WTC11 (cell line): ENCODE data around the gene OTOGL. TPM values are rescaled to one million over a fixed set of nuclear protein-coding genes. Genes with fewer than 3 reads are reported as not detected.

ENCODE experiments used
- ATAC-seq: fragments of 200-7000 bp; cut with Tn5 transposase; 2 replicates; pipeline ENCODE4 v1.10.0; 2021; ENCODE audit warnings: mild to moderate bottlenecking, moderate library complexity
- CTCF ChIA-PET: fragments of 300-600 bp; sonication (Branson Sonifier 250); formaldehyde crosslinking; loops from one replicate; lab custom pipeline; 2021; ENCODE audit warnings: antibody characterized with exemption; lab: Charles Lee
- POLR2A ChIA-PET: fragments of 350-600 bp; sonication (Branson Sonifier 250); formaldehyde crosslinking; loops from one replicate; lab custom pipeline; 2021; ENCODE audit warnings: antibody characterized with exemption; lab: Charles Lee
- DNase-seq: peaks from one replicate; pipeline ENCODE4 v3.0.0; 2021; ENCODE audit warnings: low spot score
- H3K27ac Mint-ChIP-seq: 2 replicates; pipeline ENCODE4 v1.8.0; 2021; ENCODE audit warnings: mixed read lengths
- H3K27me3 Mint-ChIP-seq: 2 replicates; pipeline ENCODE4 v1.8.0; 2021; ENCODE audit warnings: low read depth, mild to moderate bottlenecking, moderate library complexity, mixed read lengths
- H3K36me3 Mint-ChIP-seq: 2 replicates; pipeline ENCODE4 v1.8.0; 2021; ENCODE audit warnings: mixed read lengths
- H3K4me1 Mint-ChIP-seq: 2 replicates; pipeline ENCODE4 v1.8.0; 2022; ENCODE audit warnings: mixed read lengths
- H3K4me3 Mint-ChIP-seq: 2 replicates; pipeline ENCODE4 v1.8.0; 2021; ENCODE audit warnings: mild to moderate bottlenecking, moderate library complexity, mixed read lengths
- H3K9me3 Mint-ChIP-seq: 2 replicates; pipeline ENCODE4 v1.8.0; 2021; ENCODE audit warnings: mixed read lengths
- AR ChIP-seq: fragments of 250-450 bp; sonication (Bioruptor Pico); IDR thresholded peaks from 2 replicates; pipeline ENCODE4 v1.9.0; 2021; ENCODE audit warnings: mild to moderate bottlenecking
- ARID4B ChIP-seq: sonication (generic); formaldehyde crosslinking; IDR thresholded peaks from 2 replicates; pipeline ENCODE4 v1.8.0; 2023; ENCODE audit warnings: missing genetic modification reagents, mild to moderate bottlenecking, borderline replicate concordance
- ATF3 ChIP-seq: sonication (generic); formaldehyde crosslinking; conservative IDR thresholded peaks from 2 replicates; pipeline ENCODE4 v1.8.1; 2022; ENCODE audit warnings: mild to moderate bottlenecking, missing genetic modification reagents
- CBFB ChIP-seq: sonication (generic); formaldehyde crosslinking; IDR thresholded peaks from 2 replicates; pipeline ENCODE4 v1.8.1; 2022; ENCODE audit warnings: mild to moderate bottlenecking, low read depth, missing genetic modification reagents
- E2F1 ChIP-seq: sonication (generic); formaldehyde crosslinking; IDR thresholded peaks from 2 replicates; pipeline ENCODE4 v1.8.0; 2022; ENCODE audit warnings: mild to moderate bottlenecking, missing genetic modification reagents
- ELF4 ChIP-seq: sonication (generic); formaldehyde crosslinking; IDR thresholded peaks from 2 replicates; pipeline ENCODE4 v1.8.1; 2022; ENCODE audit warnings: low read depth, mild to moderate bottlenecking, moderate library complexity, missing genetic modification reagents
- ESRRA ChIP-seq: sonication (generic); formaldehyde crosslinking; IDR thresholded peaks from 2 replicates; pipeline ENCODE4 v1.8.1; 2022; ENCODE audit warnings: mild to moderate bottlenecking, missing genetic modification reagents, borderline replicate concordance
- ETV6 ChIP-seq: sonication (generic); formaldehyde crosslinking; IDR thresholded peaks from 2 replicates; pipeline ENCODE4 v1.8.1; 2022; ENCODE audit warnings: mild to moderate bottlenecking, missing genetic modification reagents
- FOXP1 ChIP-seq: sonication (generic); formaldehyde crosslinking; IDR thresholded peaks from 2 replicates; pipeline ENCODE4 v1.8.0; 2022; ENCODE audit warnings: missing genetic modification reagents, mild to moderate bottlenecking, moderate library complexity, borderline replicate concordance
- JUN ChIP-seq: sonication (generic); formaldehyde crosslinking; IDR thresholded peaks from 2 replicates; pipeline ENCODE4 v1.8.0; 2023; ENCODE audit warnings: mild to moderate bottlenecking, missing genetic modification reagents
- NFE2L1 ChIP-seq: sonication (generic); formaldehyde crosslinking; IDR thresholded peaks from 2 replicates; pipeline ENCODE4 v1.8.1; 2023; ENCODE audit warnings: missing genetic modification reagents
- NFYB ChIP-seq: sonication (generic); formaldehyde crosslinking; conservative IDR thresholded peaks from 2 replicates; pipeline ENCODE4 v1.8.0; 2022; ENCODE audit warnings: low read depth, missing genetic modification reagents
- NR1H2 ChIP-seq: sonication (generic); formaldehyde crosslinking; IDR thresholded peaks from 2 replicates; pipeline ENCODE4 v1.9.0; 2021; ENCODE audit warnings: mild to moderate bottlenecking, moderate library complexity, missing genetic modification reagents
- OVOL2 ChIP-seq: fragments of 250-450 bp; sonication (Bioruptor Pico); IDR thresholded peaks from 2 replicates; pipeline ENCODE4 v1.9.0; 2021; ENCODE audit warnings: mild to moderate bottlenecking, borderline replicate concordance
- PREB ChIP-seq: sonication (generic); formaldehyde crosslinking; IDR thresholded peaks from 2 replicates; pipeline ENCODE4 v1.8.1; 2022; ENCODE audit warnings: mild to moderate bottlenecking, missing genetic modification reagents, moderate library complexity, borderline replicate concordance
- PRRX2 ChIP-seq: fragments of 250-450 bp; sonication (Bioruptor Pico); IDR thresholded peaks from 2 replicates; pipeline ENCODE4 v1.8.0; 2021; ENCODE audit warnings: mild to moderate bottlenecking
- SP1 ChIP-seq: sonication (generic); formaldehyde crosslinking; conservative IDR thresholded peaks from 2 replicates; pipeline ENCODE4 v1.8.1; 2022; ENCODE audit warnings: missing genetic modification reagents
- TCF7 ChIP-seq: sonication (generic); formaldehyde crosslinking; IDR thresholded peaks from 2 replicates; pipeline ENCODE4 v1.8.0; 2022; ENCODE audit warnings: mild to moderate bottlenecking, low read depth, missing genetic modification reagents, moderate library complexity
- USF1 ChIP-seq: sonication (generic); formaldehyde crosslinking; IDR thresholded peaks from 2 replicates; pipeline ENCODE4 v1.8.0; 2022; ENCODE audit warnings: mild to moderate bottlenecking, missing genetic modification reagents
- ZNF138 ChIP-seq: sonication (generic); formaldehyde crosslinking; conservative IDR thresholded peaks from 2 replicates; pipeline ENCODE4 v1.8.1; 2022; ENCODE audit warnings: mild to moderate bottlenecking, moderate library complexity, missing genetic modification reagents
- ZNF232 ChIP-seq: sonication (generic); formaldehyde crosslinking; IDR thresholded peaks from 2 replicates; pipeline ENCODE4 v1.8.0; 2022; ENCODE audit warnings: mild to moderate bottlenecking, missing genetic modification reagents
- ZNF396 ChIP-seq: fragments of 250-450 bp; sonication (Bioruptor Pico); IDR thresholded peaks from 2 replicates; pipeline ENCODE4 v1.8.0; 2021; ENCODE audit warnings: mild to moderate bottlenecking, moderate library complexity, borderline replicate concordance
- ZNF423 ChIP-seq: fragments of 250-450 bp; sonication (Bioruptor Pico); IDR thresholded peaks from 2 replicates; pipeline ENCODE4 v2.1.2; 2022; ENCODE audit warnings: mild to moderate bottlenecking, moderate library complexity
- ZNF425 ChIP-seq: fragments of 250-450 bp; sonication (Bioruptor Pico); conservative IDR thresholded peaks from 2 replicates; pipeline ENCODE4 v1.9.0; 2021; ENCODE audit warnings: mild to moderate bottlenecking
- total RNA-seq: library from RNA; stranded (reverse); gene quantifications from 3 replicates; pipeline ENCODE4 v1.2.3, GENCODE V29; 2021

Gene OTOGL
- total RNA-seq, 1 experiment from 2014 or later = 0.55 TPM

GRCh38 chr12:80196419-80196818 lies 97.1 kb downstream of the OTOGL start (continued):
- TF ChIP-seq ZNF425 (CRISPR knock-in tag) (no peak), FOXP1 (CRISPR knock-in tag) (no peak), ZNF138 (CRISPR knock-in tag) (no peak), NFE2L1 (CRISPR knock-in tag) (no peak), NFYB (CRISPR knock-in tag) (no peak), NR1H2 (CRISPR knock-in tag) (no peak), ETV6 (no peak), AR (CRISPR knock-in tag) (no peak), PREB (CRISPR knock-in tag) (no peak), CBFB (no peak)

GRCh38 chr12:80198782-80199337 lies 99.5 kb downstream of the OTOGL start:
- no peak for ATAC-seq
- Mint-ChIP-seq H3K9me3 (no peaks in the 10 kb centered on the region), H3K4me1 (peaks cover 8% of the 10 kb centered on the region), H3K27ac (no peak overlapping the region), H3K36me3 (no peaks in the 10 kb centered on the region), H3K27me3 (no peaks in the 10 kb centered on the region), H3K4me3 (no peak overlapping the region)
- POLR2A ChIA-PET = no interaction called here
- no peak for DNase-seq
- CTCF ChIA-PET = interaction anchor here (2.1 kb wide), 1 partner anchor 71 kb away, joined by 6 read pairs; no protein-coding TSS in a partner anchor
- TF ChIP-seq TCF7 (CRISPR knock-in tag) (no peak), JUN (CRISPR knock-in tag) (no peak), OVOL2 (CRISPR knock-in tag) (no peak), ARID4B (CRISPR knock-in tag) (no peak), ZNF232 (no peak), ATF3 (CRISPR knock-in tag) (no peak), ELF4 (CRISPR knock-in tag) (no peak), PRRX2 (CRISPR knock-in tag) (no peak), USF1 (no peak), ZNF423 (CRISPR knock-in tag) (no peak), SP1 (CRISPR knock-in tag) (no peak), ESRRA (CRISPR knock-in tag) (no peak), E2F1 (CRISPR knock-in tag) (no peak), ZNF396 (CRISPR knock-in tag) (no peak)
